ENCODE data around the gene DRICH1.

GRCh38 chr22:23579280-23579679 lies 52.8 kb downstream of the DRICH1 start:
- no peak for TF ChIP-seq CTCF (IDR thresholded peaks at IDR 0.05)
- no peak for TF ChIP-seq POLR2A (IDR thresholded peaks at IDR 0.05)
